GM12891 (cell line): ENCODE measurements around the gene SLC25A17.

Experiments
- PAX5 ChIP-seq: IDR thresholded peaks from 2 replicates; pipeline ENCODE4 v1.6.1; 2011; ENCODE audit warnings: low read length, moderate library complexity, mild to moderate bottlenecking; ENCODE audit not compliant: insufficient read depth, severe bottlenecking
- POLR2A ChIP-seq: IDR thresholded peaks from 2 replicates; pipeline ENCODE4 v1.6.1; 2011; ENCODE audit warnings: low read depth, low read length, control low read depth
- POLR2AphosphoS5 ChIP-seq: IDR thresholded peaks from 2 replicates; pipeline ENCODE4 v1.6.1; 2011; ENCODE audit warnings: low read depth, low read length, control low read depth
- SPI1 ChIP-seq: IDR thresholded peaks from 2 replicates; pipeline ENCODE4 v1.6.1; 2011; ENCODE audit warnings: low read depth, low read length, control low read depth
- TAF1 ChIP-seq: IDR thresholded peaks from 2 replicates; pipeline ENCODE4 v1.6.1; 2011; ENCODE audit warnings: low read depth, low read length, control low read depth

GRCh38 chr22:40813912-40814315, 5.2 kb downstream of the SLC25A17 start:
- TF ChIP-seq POLR2A (no peak), POLR2AphosphoS5 (no peak), SPI1 (no peak), TAF1 (no peak), PAX5 (no peak)
